22Rv1 (cell line): ENCODE measurements around the gene CYP11A1.
A peak's percentile ranks its signal among the peaks of the same experiment; 100 is the strongest.

Experiments
- H3K27ac ChIP-seq: fragments of 450-650 bp; 2 replicates; pipeline ENCODE4 v1.5.1; 2017
- CTCF ChIP-seq: fragments of 450-650 bp; IDR thresholded peaks from 2 replicates; pipeline ENCODE4 v1.5.1; 2017; ENCODE audit warnings: mild to moderate bottlenecking
- ZFX ChIP-seq: fragments of 450-650 bp; IDR thresholded peaks from 2 replicates; pipeline ENCODE4 v1.6.1; 2017; ENCODE audit warnings: antibody characterized with exemption, borderline replicate concordance

CYP11A1 gene

GRCh38 chr15:74382004-74382816 lies 14.8 kb upstream of the CYP11A1 start:
- H3K27ac ChIP-seq = no peak overlapping the region
- TF ChIP-seq CTCF (peak; percentile 90), ZFX (no peak)

- H3K27ac ChIP-seq = no peak overlapping the region
- TF ChIP-seq CTCF (no peak), ZFX (no peak)
These were observed 14.0 kb upstream of the CYP11A1 start for GRCh38 chr15:74381481-74381880.

GRCh38 chr15:74381190-74381453 lies 13.7 kb upstream of the CYP11A1 start:
- no peak overlapping the region for H3K27ac ChIP-seq
- no peak for TF ChIP-seq ZFX
- no peak for TF ChIP-seq CTCF

GRCh38 chr15:74380361-74381189 lies 13.1 kb upstream of the CYP11A1 start:
- TF ChIP-seq ZFX = no peak
- no peak for TF ChIP-seq CTCF
- no peak overlapping the region for H3K27ac ChIP-seq

- TF ChIP-seq ZFX (no peak), CTCF (no peak)
- no peak overlapping the region for H3K27ac ChIP-seq
These were observed 11.4 kb upstream of the CYP11A1 start for GRCh38 chr15:74378848-74379247.

- TF ChIP-seq ZFX (no peak), CTCF (no peak)
- no peak overlapping the region for H3K27ac ChIP-seq
These were observed 10.7 kb upstream of the CYP11A1 start for GRCh38 chr15:74377831-74378766.
